RWPE2 (cell line): ENCODE data around the gene FHIT.

Source experiments
- ATAC-seq: fragments of 200-7000 bp; cut with Tn5 transposase; 3 replicates; pipeline ENCODE4 v1.9.1; 2021; ENCODE audit warnings: low read depth
- DNase-seq: peaks from one replicate; pipeline ENCODE4 v3.0.0-alpha.2; 2020; ENCODE audit warnings: low spot score
- H3K27ac ChIP-seq: fragments of 450-650 bp; 2 replicates; pipeline ENCODE4 v1.5.1; 2017; ENCODE audit warnings: mild to moderate bottlenecking; ENCODE audit not compliant: poor library complexity, severe bottlenecking
- H3K27me3 ChIP-seq: fragments of 250-450 bp; sonication (Bioruptor Pico); 2 replicates; pipeline ENCODE4 v1.5.1; 2021; ENCODE audit warnings: mild to moderate bottlenecking, moderate library complexity; ENCODE audit not compliant: insufficient read depth, poor library complexity, severe bottlenecking
- H3K36me3 ChIP-seq: fragments of 250-450 bp; sonication (Bioruptor Pico); 2 replicates; pipeline ENCODE4 v1.5.1; 2020; ENCODE audit warnings: low read depth, mild to moderate bottlenecking, moderate library complexity
- H3K4me1 ChIP-seq: fragments of 250-450 bp; sonication (Bioruptor Pico); 2 replicates; pipeline ENCODE4 v1.5.1; 2021; ENCODE audit warnings: mild to moderate bottlenecking, moderate library complexity; ENCODE audit not compliant: insufficient read depth, poor library complexity, severe bottlenecking
- H3K4me3 ChIP-seq: fragments of 250-450 bp; sonication (Bioruptor Pico); 2 replicates; pipeline ENCODE4 v1.5.1; 2021; ENCODE audit warnings: mild to moderate bottlenecking, moderate library complexity; ENCODE audit not compliant: severe bottlenecking
- H3K9me3 ChIP-seq: fragments of 250-450 bp; sonication (Bioruptor Pico); 2 replicates; pipeline ENCODE4 v1.5.1; 2021; ENCODE audit warnings: mild to moderate bottlenecking, moderate library complexity; ENCODE audit not compliant: severe bottlenecking
- CTCF ChIP-seq: fragments of 450-650 bp; IDR thresholded peaks from one replicate; pipeline ENCODE4 v1.5.1; 2017; ENCODE audit warnings: mild to moderate bottlenecking, moderate library complexity; ENCODE audit not compliant: poor library complexity, severe bottlenecking

Gene FHIT

GRCh38 chr3:60600848-60601247 is 650.4 kb downstream of the FHIT start:
- TF ChIP-seq CTCF = no peak
- Histone ChIP-seq H3K27ac (no peak overlapping the region), H3K36me3 (no peaks in the 10 kb centered on the region), H3K9me3 (no peaks in the 10 kb centered on the region), H3K4me3 (no peak overlapping the region), H3K4me1 (no peaks in the 10 kb centered on the region), H3K27me3 (no peaks in the 10 kb centered on the region)
- ATAC-seq = no peak
- no peak for DNase-seq

- Histone ChIP-seq H3K27ac (no peak overlapping the region), H3K4me3 (no peak overlapping the region), H3K27me3 (no peaks in the 10 kb centered on the region), H3K4me1 (no peaks in the 10 kb centered on the region), H3K36me3 (no peaks in the 10 kb centered on the region), H3K9me3 (no peaks in the 10 kb centered on the region)
- TF ChIP-seq CTCF = no peak
- ATAC-seq (no peak), DNase-seq (no peak)
These were observed 651.7 kb downstream of the FHIT start for GRCh38 chr3:60599586-60599985.

- ATAC-seq = no peak
- Histone ChIP-seq H3K4me1 (peaks cover 7% of the 10 kb centered on the region), H3K36me3 (no peaks in the 10 kb centered on the region), H3K27me3 (no peaks in the 10 kb centered on the region), H3K4me3 (no peak overlapping the region), H3K27ac (no peak overlapping the region), H3K9me3 (no peaks in the 10 kb centered on the region)
- DNase-seq = no peak
- TF ChIP-seq CTCF = no peak
These were observed 652.6 kb downstream of the FHIT start for GRCh38 chr3:60598671-60599070.

GRCh38 chr3:60594025-60594424 is 657.2 kb downstream of the FHIT start:
- Histone ChIP-seq H3K9me3 (no peaks in the 10 kb centered on the region), H3K36me3 (no peaks in the 10 kb centered on the region), H3K27ac (no peak overlapping the region), H3K4me3 (no peak overlapping the region), H3K4me1 (peaks cover 16% of the 10 kb centered on the region), H3K27me3 (no peaks in the 10 kb centered on the region)
- DNase-seq = peak; percentile 78
- TF ChIP-seq CTCF = no peak
- ATAC-seq = peak; percentile 94

GRCh38 chr3:60591267-60591666 is 660.0 kb downstream of the FHIT start:
- Histone ChIP-seq H3K4me3 (no peak overlapping the region), H3K9me3 (no peaks in the 10 kb centered on the region), H3K27me3 (no peaks in the 10 kb centered on the region), H3K36me3 (no peaks in the 10 kb centered on the region), H3K4me1 (peaks cover 24% of the 10 kb centered on the region), H3K27ac (no peak overlapping the region)
- DNase-seq (no peak), ATAC-seq (no peak)
- no peak for TF ChIP-seq CTCF
